ENCODE results near the gene RFPL1.
"Not testable (repeated sequence)": the region's sequence is repeated elsewhere in the genome, so short reads cannot be mapped to it uniquely, and the experiment has no call there.

The RFPL1 gene

DNA sequence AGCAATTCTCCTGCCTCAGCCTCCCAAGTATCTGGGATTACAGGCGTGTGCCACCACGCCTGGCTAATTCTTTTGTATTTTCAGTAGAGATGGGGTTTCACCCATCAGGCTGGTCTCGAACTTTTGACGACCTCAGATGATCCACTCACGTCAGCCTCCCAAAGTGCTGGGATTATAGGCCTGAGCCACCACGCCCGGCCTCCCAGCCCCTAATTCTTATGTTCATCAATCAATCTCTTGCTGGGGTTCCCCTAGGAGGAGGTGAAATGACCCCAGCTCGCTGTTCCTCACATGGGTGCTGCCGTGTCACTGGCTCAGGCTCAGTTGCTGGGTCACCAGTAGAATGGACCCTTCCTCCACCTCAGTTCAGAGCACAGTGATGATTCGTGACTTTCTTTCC, at the start of gene RFPL1:
RFPL1 (plus strand) TSS at position 301 of the 400 bp plus-strand sequence.
- not testable (repeated sequence) for DNase-seq

GRCh38 chr22:29388759-29389090, 49.7 kb upstream of the RFPL1 start:
- DNase-seq = no peak

GRCh38 chr22:29390270-29390669, 48.1 kb upstream of the RFPL1 start:
- DNase-seq = no peak

- DNase-seq = no peak
Observed at GRCh38 chr22:29391546-29391945, 46.8 kb upstream of the RFPL1 start.

DNA sequence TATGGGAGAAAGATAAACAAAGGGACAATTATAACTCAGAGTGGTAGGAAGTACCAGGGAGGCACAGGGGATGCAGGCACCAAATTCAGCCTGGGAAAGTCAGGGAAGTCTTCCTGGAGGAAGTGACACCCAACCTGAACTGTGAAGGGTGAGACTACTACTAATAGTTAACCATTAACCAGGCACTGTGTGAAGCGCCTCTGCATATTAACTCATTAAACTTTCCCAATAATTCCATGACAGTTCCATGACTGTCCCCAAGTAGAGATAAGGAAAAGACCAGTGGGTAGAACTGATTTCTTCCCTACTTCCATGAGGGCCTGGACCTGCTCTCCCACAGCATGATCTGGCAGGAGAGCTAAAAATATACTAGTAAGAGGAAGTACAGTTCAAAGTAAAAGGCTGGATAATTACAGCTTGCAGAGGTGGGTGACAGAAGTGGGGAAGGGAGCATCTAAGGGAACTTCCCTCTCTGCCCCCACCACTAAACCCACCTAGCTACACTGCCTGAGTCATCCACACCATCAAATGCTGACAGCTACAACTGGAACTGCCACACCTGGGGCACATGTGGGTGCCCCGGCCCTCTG, 45.3 kb upstream of the RFPL1 start:
- DNase-seq = no peak

GRCh38 chr22:29394931-29395581, 43.3 kb upstream of the RFPL1 start:
- DNase-seq = peak; percentile 77

- DNase-seq = no peak
Observed at GRCh38 chr22:29396126-29396525, 42.3 kb upstream of the RFPL1 start.

DNA sequence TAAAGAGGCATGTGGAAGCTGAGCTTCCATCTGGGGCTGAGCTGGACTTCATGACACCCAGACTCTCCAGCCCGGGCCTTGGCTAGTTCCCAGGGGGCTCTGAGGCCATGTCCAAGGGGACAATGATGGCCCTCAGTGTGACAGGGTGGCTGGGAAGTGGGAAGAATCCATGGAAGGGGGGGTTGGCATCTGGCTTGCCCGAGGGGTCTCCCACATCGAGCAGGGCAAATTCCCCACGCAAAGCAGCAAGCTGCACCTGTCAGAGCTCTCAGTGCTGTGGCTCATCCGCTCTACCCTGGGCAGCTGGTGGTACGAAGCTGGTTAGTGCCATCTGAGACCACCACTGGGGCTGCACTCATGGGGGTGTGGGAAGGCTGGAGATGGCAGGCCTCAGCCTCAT, 40.6 kb upstream of the RFPL1 start:
- DNase-seq = no peak

DNA sequence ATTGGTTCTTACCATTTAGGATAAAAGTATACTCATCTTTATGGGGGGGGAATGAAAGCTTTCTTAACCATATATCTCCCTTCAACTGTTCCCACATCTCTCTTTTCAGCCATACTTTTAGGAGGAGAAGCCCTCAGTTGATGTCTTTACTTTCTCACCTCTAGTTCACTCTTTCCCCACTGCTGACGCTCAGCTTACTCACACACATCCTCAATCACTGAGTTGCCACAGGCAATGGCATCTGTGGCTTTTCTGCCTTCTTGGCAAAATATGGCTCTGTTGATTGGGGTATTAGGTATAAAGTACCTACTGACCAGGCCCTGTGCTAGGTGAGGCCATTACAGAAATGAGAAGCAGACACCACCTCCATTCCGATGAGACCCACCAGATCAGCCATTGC, 37.8 kb upstream of the RFPL1 start:
- no peak for DNase-seq

- DNase-seq = not testable (repeated sequence)
Observed at GRCh38 chr22:29401538-29401937, 36.8 kb upstream of the RFPL1 start.

GRCh38 chr22:29408940-29409339, 29.4 kb upstream of the RFPL1 start:
- no peak for DNase-seq

DNA sequence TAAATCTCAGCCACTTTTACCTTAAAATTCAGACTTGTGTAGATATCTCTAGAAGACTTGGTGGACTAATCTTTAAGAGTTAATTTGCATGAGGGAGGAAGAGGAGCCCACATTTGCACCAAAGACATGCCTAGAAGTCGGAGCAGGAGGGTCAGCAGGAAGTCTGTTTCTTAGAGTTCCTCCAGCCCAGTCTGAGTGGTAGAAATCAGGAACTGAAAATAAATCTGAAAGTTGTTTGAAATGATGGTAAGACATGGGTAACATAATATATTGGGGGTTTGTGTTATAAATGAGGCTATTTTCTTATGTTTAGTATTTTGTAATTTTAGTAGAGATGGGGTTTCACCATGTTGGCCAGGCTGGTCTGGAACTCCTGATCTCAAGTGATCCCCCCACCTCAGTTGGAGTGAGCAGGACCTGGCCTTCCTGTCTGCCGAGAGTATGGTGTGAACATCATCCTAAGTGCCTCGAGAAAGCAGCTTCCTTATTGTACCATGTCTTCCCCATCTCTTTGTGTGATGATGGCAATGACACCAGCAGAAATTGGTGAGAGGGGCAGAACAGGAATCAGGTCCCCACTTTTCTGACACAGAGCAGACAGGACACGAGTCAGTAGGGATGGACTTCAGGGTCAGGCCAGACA, 26.7 kb upstream of the RFPL1 start:
- DNase-seq = not testable (repeated sequence)

DNA sequence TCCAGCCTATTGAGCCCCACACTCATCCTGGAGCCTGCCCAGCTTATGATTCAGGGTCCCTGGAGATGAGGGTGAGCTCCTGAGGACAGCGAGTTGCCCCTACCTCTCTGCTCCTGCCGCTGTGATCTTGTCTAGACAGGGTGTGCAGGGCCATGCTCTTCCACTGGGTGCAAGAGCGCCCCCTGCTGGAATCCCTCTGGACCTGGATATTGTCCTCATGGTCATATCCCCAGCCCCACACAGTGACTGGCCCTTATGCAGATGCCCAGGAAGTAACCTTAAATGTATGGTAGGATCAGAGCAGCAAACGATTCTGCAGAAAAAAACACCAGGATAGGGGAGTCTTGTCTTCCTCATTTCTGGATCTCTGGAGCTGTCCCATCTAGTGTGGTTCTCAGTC, 25.6 kb upstream of the RFPL1 start:
- not testable (repeated sequence) for DNase-seq

DNA sequence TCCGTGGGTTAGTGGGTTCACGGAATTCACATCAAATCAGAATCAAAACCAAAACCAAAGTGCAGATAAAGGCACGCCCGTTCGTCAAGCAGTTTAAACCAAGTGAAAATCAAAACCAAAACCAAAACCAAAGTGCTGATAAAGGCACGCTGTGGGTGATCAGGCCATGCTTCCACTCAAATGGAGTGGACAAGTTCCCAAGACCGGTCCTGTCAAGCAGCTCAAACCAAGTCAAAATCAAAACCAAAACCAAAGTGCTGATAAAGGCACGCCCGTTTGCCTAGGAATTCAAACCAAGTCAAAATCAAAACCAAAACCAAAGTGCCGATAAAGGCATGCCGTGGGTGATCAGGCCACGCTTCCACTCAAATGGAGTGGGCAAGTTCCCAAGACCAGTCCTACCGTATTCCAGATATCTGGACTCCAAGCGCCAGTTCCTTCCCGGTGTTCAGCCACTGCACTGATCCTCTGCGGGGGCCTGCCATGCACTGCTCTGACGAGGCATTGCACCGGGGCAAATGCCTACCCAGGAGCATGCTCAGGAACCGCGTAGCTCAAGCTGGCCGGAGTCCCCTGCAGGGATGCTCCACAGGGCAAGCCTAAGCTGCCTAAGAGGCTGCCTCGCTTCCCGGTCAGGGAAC, 23.3 kb upstream of the RFPL1 start:
- DNase-seq = not testable (repeated sequence)

- DNase-seq = not testable (repeated sequence)
Observed at GRCh38 chr22:29418704-29419103, 19.7 kb upstream of the RFPL1 start.

DNA sequence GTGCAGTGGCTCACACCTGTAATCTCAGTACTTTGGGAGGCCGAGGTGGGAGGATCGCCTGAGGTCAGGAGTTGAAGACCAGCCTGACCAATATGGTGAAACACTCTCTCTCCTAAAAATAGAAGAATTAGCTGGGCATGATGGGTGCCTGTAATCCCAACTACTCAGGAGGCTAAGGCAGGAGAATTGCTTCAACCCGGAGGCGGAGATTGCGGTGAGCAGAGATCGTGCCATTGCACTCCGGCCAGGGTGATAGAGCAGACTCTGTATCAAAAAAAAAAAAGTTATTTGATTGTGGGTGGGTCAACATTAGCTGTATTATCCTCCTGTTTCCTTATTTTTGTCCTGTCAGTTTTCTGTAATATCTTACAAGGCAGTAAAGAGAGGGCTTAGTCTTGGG, 11.9 kb upstream of the RFPL1 start:
- no peak for DNase-seq

- no peak for DNase-seq
Observed at GRCh38 chr22:29427176-29427760, 11.1 kb upstream of the RFPL1 start.

DNA sequence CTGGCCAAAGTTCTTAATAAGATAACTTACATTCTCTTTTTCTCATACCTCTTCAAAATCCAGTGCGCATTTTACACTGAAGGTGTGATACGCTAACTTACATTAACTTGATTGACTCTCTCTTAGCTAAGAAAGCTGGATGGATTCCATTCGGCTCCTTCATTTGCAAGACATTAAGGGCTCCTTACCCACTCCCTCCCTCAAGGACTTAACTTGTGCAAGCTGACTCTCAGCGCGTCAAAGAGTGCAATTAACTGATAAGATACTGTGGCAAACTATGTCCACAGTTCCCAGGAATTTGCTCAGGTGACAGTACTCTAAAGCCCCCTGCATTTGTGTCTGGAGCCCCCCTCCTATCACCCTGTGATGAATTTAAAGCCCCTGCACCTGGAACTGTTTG, 6.4 kb upstream of the RFPL1 start:
- DNase-seq = no peak

- DNase-seq = no peak
Observed at GRCh38 chr22:29433856-29434255, 4.5 kb upstream of the RFPL1 start.

DNA sequence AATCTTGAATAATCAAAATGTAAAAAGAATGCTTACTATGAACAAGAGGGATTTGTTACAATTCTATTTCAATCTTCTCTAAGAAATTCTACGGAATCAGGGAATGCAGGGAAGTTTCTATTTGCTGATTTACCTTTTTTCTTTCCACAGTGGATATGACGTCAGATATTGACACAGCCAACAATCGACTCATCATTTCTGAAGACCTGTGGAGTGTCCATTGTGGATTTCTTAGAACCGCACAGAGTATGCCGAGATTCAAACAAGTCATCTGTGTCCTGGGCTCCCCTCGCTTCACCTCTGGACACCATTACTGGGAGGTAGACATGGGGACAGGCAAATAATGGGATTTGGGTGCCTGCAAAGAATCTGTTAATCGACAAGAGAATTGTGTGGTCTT, 4.1 kb upstream of the RFPL1 start:
- no peak for DNase-seq

- no peak for DNase-seq
Observed at GRCh38 chr22:29435236-29436136, 2.9 kb upstream of the RFPL1 start.

GRCh38 chr22:29442976-29443375, 4.6 kb downstream of the RFPL1 start:
- DNase-seq = no peak

DNA sequence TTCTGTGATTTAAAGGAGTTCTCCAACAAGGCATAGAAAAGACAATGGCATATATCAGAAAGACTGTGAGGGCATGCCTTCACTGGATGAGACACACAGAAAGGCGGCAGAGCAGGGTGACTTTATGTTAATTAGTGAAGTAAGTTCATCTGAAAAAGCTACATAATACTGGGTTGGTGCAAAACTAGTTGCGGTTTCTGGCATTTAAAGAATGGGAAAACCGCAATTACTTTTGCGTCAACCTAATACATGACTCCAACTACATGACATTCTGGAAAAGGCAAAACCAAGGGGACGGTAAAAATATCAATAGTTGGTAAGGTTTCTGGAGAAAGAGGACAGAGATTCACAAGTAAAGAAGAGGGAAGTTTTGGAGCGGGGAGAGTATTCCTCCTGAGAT, 5.1 kb downstream of the RFPL1 start:
- DNase-seq = no peak
